Activated T-cell treated with anti-CD3 and anti-CD28 coated beads, Interleukin-2, amount 50 U/mL, for 4 hours (primary cell): Measurements from ENCODE around the gene SUPT20HL1. TPM values are rescaled to one million over a fixed set of nuclear protein-coding genes. Genes with fewer than 3 reads are reported as not detected.
"Not testable (repeated sequence)": the region's sequence is repeated elsewhere in the genome, so short reads cannot be mapped to it uniquely, and the experiment has no call there.

Experiments used
- ATAC-seq, 2 donors: fragments of 200-7000 bp; cut with Tn5 transposase; one replicate each; pipeline ENCODE4 v1.10.0; 2021
- DNase-seq: peaks from one replicate; pipeline ENCODE4 v3.0.0-alpha.2; 2020
- H3K27me3 Mint-ChIP-seq: one replicate; pipeline ENCODE4 v1.8.0; 2021; ENCODE audit warnings: low read depth, mixed read lengths
- H3K36me3 Mint-ChIP-seq: one replicate; pipeline ENCODE4 v1.8.0; 2022; ENCODE audit warnings: mixed read lengths; ENCODE audit not compliant: insufficient read depth
- H3K4me1 Mint-ChIP-seq: one replicate; pipeline ENCODE4 v1.8.0; 2021; ENCODE audit warnings: low read depth, mixed read lengths
- H3K4me3 Mint-ChIP-seq: one replicate; pipeline ENCODE4 v1.8.0; 2021; ENCODE audit warnings: mild to moderate bottlenecking, moderate library complexity, mixed read lengths
- H3K9me3 Mint-ChIP-seq: one replicate; pipeline ENCODE4 v1.8.0; 2021; ENCODE audit warnings: mixed read lengths
- total RNA-seq, 3 donors: library from RNA; stranded (reverse); gene quantifications; one replicate each; pipeline ENCODE4 v1.2.1, GENCODE V29; 2021

SUPT20HL1 gene
- not detected for total RNA-seq

GRCh38 chrX:24360272-24360671 is at the start of gene SUPT20HL1:
Gene SUPT20HL1 (plus strand): TSS chrX:24360639. CDS start chrX:24362761, 2,122 bp downstream.
- Mint-ChIP-seq H3K4me3 (no peak within 1 kb of the TSS), H3K36me3 (no peaks in the 10 kb centered on the region), H3K27me3 (no peaks in the 10 kb centered on the region), H3K4me1 (no peaks in the 10 kb centered on the region), H3K9me3 (no peaks in the 10 kb centered on the region)
- no peak for DNase-seq
- ATAC-seq = no peak

- not testable (repeated sequence) for H3K27me3 Mint-ChIP-seq, DNase-seq, H3K4me1 Mint-ChIP-seq, H3K9me3 Mint-ChIP-seq, H3K4me3 Mint-ChIP-seq, H3K36me3 Mint-ChIP-seq, ATAC-seq
Measured at GRCh38 chrX:24310916-24311315, 49.5 kb upstream of the SUPT20HL1 start.

- ATAC-seq = not testable (repeated sequence)
Measured at GRCh38 chrX:24311507-24312248, 48.8 kb upstream of the SUPT20HL1 start.

GRCh38 chrX:24312249-24312607 is 48.2 kb upstream of the SUPT20HL1 start:
- not testable (repeated sequence) for H3K4me1 Mint-ChIP-seq, H3K36me3 Mint-ChIP-seq, DNase-seq, ATAC-seq, H3K4me3 Mint-ChIP-seq, H3K9me3 Mint-ChIP-seq, H3K27me3 Mint-ChIP-seq

More at GRCh38 chrX:24311507-24312248, 48.8 kb upstream of the SUPT20HL1 start:
- not testable (repeated sequence) for H3K36me3 Mint-ChIP-seq, H3K27me3 Mint-ChIP-seq, H3K4me1 Mint-ChIP-seq, H3K9me3 Mint-ChIP-seq, H3K4me3 Mint-ChIP-seq, DNase-seq

- ATAC-seq (no peak), DNase-seq (no peak)
- no peak within 1 kb of the TSS for H3K4me3 Mint-ChIP-seq
- H3K27me3 Mint-ChIP-seq = no peaks in the 10 kb centered on the region
- no peaks in the 10 kb centered on the region for H3K4me1 Mint-ChIP-seq
- H3K9me3 Mint-ChIP-seq = no peaks in the 10 kb centered on the region
- no peaks in the 10 kb centered on the region for H3K36me3 Mint-ChIP-seq
Measured at GRCh38 chrX:24314019-24314635, 46.3 kb upstream of the SUPT20HL1 start, which contains the start of gene SUPT20HL2. Gene SUPT20HL2 (minus strand): TSS chrX:24314069. CDS start chrX:24313315, 754 bp downstream.

GRCh38 chrX:24316111-24316510 is 44.3 kb upstream of the SUPT20HL1 start:
- H3K27me3 Mint-ChIP-seq = no peaks in the 10 kb centered on the region
- H3K4me3 Mint-ChIP-seq = no peak overlapping the region

GRCh38 chrX:24317567-24317966 is 42.9 kb upstream of the SUPT20HL1 start:
- no peaks in the 10 kb centered on the region for H3K27me3 Mint-ChIP-seq
- no peaks in the 10 kb centered on the region for H3K36me3 Mint-ChIP-seq
- no peak overlapping the region for H3K4me3 Mint-ChIP-seq
- no peak for ATAC-seq
- no peaks in the 10 kb centered on the region for H3K4me1 Mint-ChIP-seq
- H3K9me3 Mint-ChIP-seq = no peaks in the 10 kb centered on the region
- DNase-seq = no peak

More at GRCh38 chrX:24316111-24316510, 44.3 kb upstream of the SUPT20HL1 start:
- no peak for DNase-seq
- H3K4me1 Mint-ChIP-seq = no peaks in the 10 kb centered on the region
- no peak for ATAC-seq
- H3K36me3 Mint-ChIP-seq = no peaks in the 10 kb centered on the region
- H3K9me3 Mint-ChIP-seq = no peaks in the 10 kb centered on the region

- H3K36me3 Mint-ChIP-seq = no peaks in the 10 kb centered on the region
- peaks cover 8% of the 10 kb centered on the region for H3K27me3 Mint-ChIP-seq
- ATAC-seq = no peak
- H3K4me1 Mint-ChIP-seq = no peaks in the 10 kb centered on the region
- no peaks in the 10 kb centered on the region for H3K9me3 Mint-ChIP-seq
- no peak overlapping the region for H3K4me3 Mint-ChIP-seq
- DNase-seq = no peak
Measured at GRCh38 chrX:24321741-24322395, 38.6 kb upstream of the SUPT20HL1 start.

GRCh38 chrX:24325231-24325630 is 35.2 kb upstream of the SUPT20HL1 start:
- Mint-ChIP-seq H3K4me1 (no peaks in the 10 kb centered on the region), H3K4me3 (no peak overlapping the region), H3K36me3 (no peaks in the 10 kb centered on the region), H3K9me3 (no peaks in the 10 kb centered on the region), H3K27me3 (peaks cover 10% of the 10 kb centered on the region)
- DNase-seq = no peak
- ATAC-seq = no peak

GRCh38 chrX:24332878-24333277 is 27.6 kb upstream of the SUPT20HL1 start:
- no peaks in the 10 kb centered on the region for H3K36me3 Mint-ChIP-seq
- DNase-seq = no peak
- no peak overlapping the region for H3K4me3 Mint-ChIP-seq
- no peaks in the 10 kb centered on the region for H3K4me1 Mint-ChIP-seq
- no peak for ATAC-seq
- H3K27me3 Mint-ChIP-seq = peaks cover 7% of the 10 kb centered on the region
- peaks cover 5% of the 10 kb centered on the region for H3K9me3 Mint-ChIP-seq

- Mint-ChIP-seq H3K36me3 (no peaks in the 10 kb centered on the region), H3K4me3 (no peak overlapping the region), H3K9me3 (peaks cover 5% of the 10 kb centered on the region), H3K4me1 (no peaks in the 10 kb centered on the region), H3K27me3 (peaks cover 7% of the 10 kb centered on the region)
- ATAC-seq = no peak
- DNase-seq = no peak
Measured at GRCh38 chrX:24333371-24333770, 27.1 kb upstream of the SUPT20HL1 start.

- Mint-ChIP-seq H3K36me3 (no peaks in the 10 kb centered on the region), H3K4me1 (no peaks in the 10 kb centered on the region), H3K9me3 (peaks cover 5% of the 10 kb centered on the region), H3K27me3 (peaks cover 7% of the 10 kb centered on the region), H3K4me3 (no peak overlapping the region)
- no peak for ATAC-seq
- DNase-seq = no peak
Measured at GRCh38 chrX:24334461-24334860, 26.0 kb upstream of the SUPT20HL1 start.

GRCh38 chrX:24335871-24336270 is 24.6 kb upstream of the SUPT20HL1 start:
- no peak for DNase-seq
- H3K9me3 Mint-ChIP-seq = peaks cover 5% of the 10 kb centered on the region
- no peak for ATAC-seq
- peaks cover 12% of the 10 kb centered on the region for H3K27me3 Mint-ChIP-seq
- H3K36me3 Mint-ChIP-seq = no peaks in the 10 kb centered on the region
- H3K4me3 Mint-ChIP-seq = no peak overlapping the region
- H3K4me1 Mint-ChIP-seq = peaks cover under 1% of the 10 kb centered on the region

GRCh38 chrX:24339911-24340310 is 20.5 kb upstream of the SUPT20HL1 start:
- no peak for DNase-seq
- no peak for ATAC-seq
- H3K4me3 Mint-ChIP-seq = no peak overlapping the region
- peaks cover 10% of the 10 kb centered on the region for H3K27me3 Mint-ChIP-seq
- H3K36me3 Mint-ChIP-seq = no peaks in the 10 kb centered on the region
- H3K9me3 Mint-ChIP-seq = no peaks in the 10 kb centered on the region
- peaks cover 6% of the 10 kb centered on the region for H3K4me1 Mint-ChIP-seq

- DNase-seq (no peak), ATAC-seq (no peak)
- Mint-ChIP-seq H3K4me3 (no peak overlapping the region), H3K4me1 (peaks cover 6% of the 10 kb centered on the region), H3K27me3 (peaks cover 10% of the 10 kb centered on the region), H3K9me3 (no peaks in the 10 kb centered on the region), H3K36me3 (no peaks in the 10 kb centered on the region)
Measured at GRCh38 chrX:24340501-24340900, 19.9 kb upstream of the SUPT20HL1 start.
